Lower leg skin (tissue), 4 donors: ENCODE results near the gene G0S2. TPM values are rescaled to one million over a fixed set of nuclear protein-coding genes. Genes with fewer than 3 reads are reported as not detected.
A peak's percentile ranks its signal among the peaks of the same experiment; 100 is the strongest.
"Not testable (repeated sequence)": the region's sequence is repeated elsewhere in the genome, so short reads cannot be mapped to it uniquely, and the experiment has no call there.

Experiments
- DNase-seq, 2 donors: peaks; one replicate each; pipeline ENCODE4 v3.0.0-alpha.2; 2019; ENCODE audit warnings: low spot score in 2 of 2
- H3K4me3 ChIP-seq: fragments of 200-600 bp; sonication (generic); 2 replicates; pipeline ENCODE4 v1.5.1; 2017; ENCODE audit warnings: mild to moderate bottlenecking, low read depth; ENCODE audit not compliant: poor library complexity, severe bottlenecking
- POLR2A ChIP-seq, 2 donors: fragments of 450-650 bp; IDR thresholded peaks; one replicate each; pipeline ENCODE4 v1.6.1; 2016 to 2017; ENCODE audit warnings: antibody characterized with exemption in 2 of 2, mild to moderate bottlenecking in 1 of 2, moderate library complexity in 1 of 2
- WGBS, 2 donors: methylation state at CpG; one replicate each; pipeline ENCODE4 v1.1.5; 2018; 5-methylcytosine and 5-hydroxymethylcytosine counted together
- intact Hi-C: fragments of 100-400 bp; cut with DNase I; formaldehyde crosslinking; loops from one replicate; pipeline ENCODE4 v1.15.0; 2023; ENCODE audit warnings: low total_unique reads
- total RNA-seq, 4 donors: library from RNA; depleted of rRNA; stranded (reverse); fragments of >200 nt; gene quantifications; one replicate each; pipeline ENCODE4 v1.1.0, GENCODE V29; 2016
- TF ChIP-seq, protein P1 (sequence below), 3 donors: fragments of 450-650 bp; IDR thresholded peaks; one replicate each; pipeline ENCODE4 v1.5.1; 2016; ENCODE audit warnings: antibody characterized with exemption in 3 of 3, mild to moderate bottlenecking in 3 of 3, moderate library complexity in 2 of 3

Gene G0S2
- total RNA-seq, 4 donors from 2014 or later = 4.9 to 68.7 (median 30.5) TPM

DNA sequence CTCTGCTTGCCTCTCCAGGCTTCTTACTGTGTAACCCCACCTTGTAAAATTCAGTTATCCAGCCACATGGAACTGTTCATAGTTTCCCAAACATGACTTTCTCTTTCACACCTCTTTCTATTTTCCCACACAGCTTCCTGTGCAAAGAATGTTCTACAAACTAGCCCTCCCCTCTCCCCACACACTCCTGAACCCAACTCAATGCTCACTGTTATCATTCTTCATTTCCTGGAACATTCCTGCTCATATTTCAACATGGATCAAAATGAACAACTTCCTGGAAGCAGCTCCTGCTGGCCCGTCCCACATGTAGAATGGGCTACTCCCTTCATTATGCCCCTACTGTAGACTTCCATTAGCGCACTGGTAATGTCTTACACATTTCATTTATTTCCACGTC lies 21.9 kb downstream of the G0S2 start:
- 76 to 82% methylated on average over 3 of the region's 3 CpGs for WGBS, 2 donors
- TF ChIP-seq POLR2A (IDR thresholded peaks at IDR 0.05) = no peak
- TF ChIP-seq, protein P1, sequence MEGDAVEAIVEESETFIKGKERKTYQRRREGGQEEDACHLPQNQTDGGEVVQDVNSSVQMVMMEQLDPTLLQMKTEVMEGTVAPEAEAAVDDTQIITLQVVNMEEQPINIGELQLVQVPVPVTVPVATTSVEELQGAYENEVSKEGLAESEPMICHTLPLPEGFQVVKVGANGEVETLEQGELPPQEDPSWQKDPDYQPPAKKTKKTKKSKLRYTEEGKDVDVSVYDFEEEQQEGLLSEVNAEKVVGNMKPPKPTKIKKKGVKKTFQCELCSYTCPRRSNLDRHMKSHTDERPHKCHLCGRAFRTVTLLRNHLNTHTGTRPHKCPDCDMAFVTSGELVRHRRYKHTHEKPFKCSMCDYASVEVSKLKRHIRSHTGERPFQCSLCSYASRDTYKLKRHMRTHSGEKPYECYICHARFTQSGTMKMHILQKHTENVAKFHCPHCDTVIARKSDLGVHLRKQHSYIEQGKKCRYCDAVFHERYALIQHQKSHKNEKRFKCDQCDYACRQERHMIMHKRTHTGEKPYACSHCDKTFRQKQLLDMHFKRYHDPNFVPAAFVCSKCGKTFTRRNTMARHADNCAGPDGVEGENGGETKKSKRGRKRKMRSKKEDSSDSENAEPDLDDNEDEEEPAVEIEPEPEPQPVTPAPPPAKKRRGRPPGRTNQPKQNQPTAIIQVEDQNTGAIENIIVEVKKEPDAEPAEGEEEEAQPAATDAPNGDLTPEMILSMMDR (IDR thresholded peaks at IDR 0.05) = no peak
- intact Hi-C loops = loop anchor here (10.0 kb wide), 2 partner anchors 48 to 72 kb away; no protein-coding TSS in a partner anchor
- no peak overlapping the region for H3K4me3 ChIP-seq
- no peak for DNase-seq

DNA sequence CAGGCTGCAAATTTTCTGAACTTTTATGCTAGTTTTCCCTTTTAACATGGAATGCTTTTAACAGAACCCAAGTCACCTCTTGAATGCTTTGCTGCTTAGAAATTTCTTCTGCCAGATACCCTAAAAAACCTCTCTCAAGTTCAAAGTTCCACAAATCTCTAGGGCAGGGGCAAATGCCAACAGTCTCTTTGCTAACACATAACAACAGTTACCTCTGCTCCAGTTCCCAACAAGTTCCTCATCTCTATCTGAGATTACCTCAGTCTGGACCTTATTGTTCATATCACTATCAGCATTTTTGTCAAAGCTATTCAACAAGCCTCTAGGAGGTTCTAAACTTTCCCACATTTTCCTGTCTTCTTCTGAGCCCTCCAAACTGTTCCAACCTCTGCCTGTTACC lies 25.5 kb downstream of the G0S2 start:
- intact Hi-C loops, DNase-seq: not testable (repeated sequence)

DNA sequence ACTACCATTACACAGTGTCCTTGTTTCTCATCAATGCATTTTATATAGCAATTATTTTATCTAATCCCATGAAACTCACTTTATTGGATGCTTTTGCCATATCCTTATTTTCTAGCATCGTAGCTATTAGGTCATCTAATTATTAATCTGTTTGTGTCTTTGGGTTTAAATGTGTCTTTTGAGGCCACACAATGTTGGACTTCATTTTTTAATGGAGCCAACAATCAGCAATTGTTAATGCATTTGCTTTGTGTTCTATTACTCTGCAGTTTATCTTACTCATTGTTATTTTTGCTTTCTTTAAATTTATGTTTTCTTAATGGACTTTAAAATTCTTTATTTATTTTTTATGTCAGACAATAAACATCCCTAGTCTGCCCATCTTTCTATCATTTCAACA lies 27.6 kb downstream of the G0S2 start:
- WGBS, 2 donors = 90 to 91% methylated on average over 1 of the region's 1 CpG
- intact Hi-C loops = no loop called here
- H3K4me3 ChIP-seq = no peak overlapping the region
- no peak for DNase-seq
- TF ChIP-seq POLR2A (IDR thresholded peaks at IDR 0.05) = no peak
- TF ChIP-seq, protein P1 (IDR thresholded peaks at IDR 0.05) = no peak

More for the DNA sequence above, 25.5 kb downstream of the G0S2 start:
- H3K4me3 ChIP-seq = not testable (repeated sequence)

GRCh38 chr1:209703834-209704504 lies 28.8 kb downstream of the G0S2 start:
- 65 to 66% methylated on average over 6 of the region's 6 CpGs for WGBS, 2 donors
- TF ChIP-seq, protein P1 (IDR thresholded peaks at IDR 0.05) = no peak
- TF ChIP-seq POLR2A (IDR thresholded peaks at IDR 0.05) = no peak
- no peak for DNase-seq
- intact Hi-C loops = no loop called here
- no peak overlapping the region for H3K4me3 ChIP-seq

GRCh38 chr1:209704584-209704983 lies 29.4 kb downstream of the G0S2 start, which contains the start of gene HSD11B1:
HSD11B1 (plus strand) TSS chr1:209704846; CDS start chr1:209704943, 97 bp downstream.
- H3K4me3 ChIP-seq = no peak within 1 kb of the TSS
- peak; percentile 82 to 96 for DNase-seq
- WGBS, 2 donors = 50 to 58% methylated on average over 6 of the region's 6 CpGs
- intact Hi-C loops = no loop called here
- TF ChIP-seq, protein P1 (IDR thresholded peaks at IDR 0.05) = no peak
- TF ChIP-seq POLR2A (IDR thresholded peaks at IDR 0.05) = no peak

GRCh38 chr1:209705033-209705598 lies 29.9 kb downstream of the G0S2 start:
- TF ChIP-seq POLR2A (IDR thresholded peaks at IDR 0.05) = no peak
- TF ChIP-seq, protein P1 (IDR thresholded peaks at IDR 0.05) = no peak
- intact Hi-C loops = no loop called here
- WGBS, 2 donors = 65 to 74% methylated on average over 2 of the region's 2 CpGs
- DNase-seq = no peak
- no peak overlapping the region for H3K4me3 ChIP-seq
